ENCODE measurements around the gene PCAT7. TPM values are rescaled to one million over a fixed set of nuclear protein-coding genes. Genes with fewer than 3 reads are reported as not detected.
"Not testable (repeated sequence)": the region's sequence is repeated elsewhere in the genome, so short reads cannot be mapped to it uniquely, and the experiment has no call there.

Gene PCAT7
- total RNA-seq, 4 donors from 2014 or later: not detected

GRCh38 chr9:94588681-94589080 lies 33.8 kb downstream of the PCAT7 start:
- Histone ChIP-seq H3K27ac (replicated peaks in 1 of 4) (no peak overlapping the region), H3K36me3 (no peaks in the 10 kb centered on the region), H3K27me3 (peaks cover 0 to 28% (median 0%) of the 10 kb centered on the region in 4 donors), H3K9me3 (no peaks in the 10 kb centered on the region), H3K4me3 (no peak overlapping the region), H3K4me1 (no peaks in the 10 kb centered on the region)
- intact Hi-C loops (cut with DNase I): no loop called here
- no peak for DNase-seq (ENCODE audit: extremely low spot score)
- TF ChIP-seq EP300 (IDR thresholded peaks at IDR 0.05) (no peak), CTCF (IDR thresholded peaks at IDR 0.05) (no peak), POLR2AphosphoS5 (IDR thresholded peaks at IDR 0.05) (no peak), POLR2A (IDR thresholded peaks at IDR 0.05; ENCODE audit: low read depth) (no peak)
- WGBS: 95% methylated on average over 9 of the region's 9 CpGs

- DNase-seq (ENCODE audit: extremely low spot score); H3K4me1 ChIP-seq; H3K4me3 ChIP-seq; H3K36me3 ChIP-seq; intact Hi-C loops (cut with DNase I); H3K9me3 ChIP-seq; H3K27ac ChIP-seq (replicated peaks in 1 of 4): not testable (repeated sequence)
- H3K27me3 ChIP-seq: peaks cover 0 to 28% (median 0%) of the 10 kb centered on the region in 4 donors
- 93% methylated on average over 13 of the region's 38 CpGs for WGBS
Measured at GRCh38 chr9:94591046-94591545, 36.2 kb downstream of the PCAT7 start.

- intact Hi-C loops (cut with DNase I): no loop called here
- no peak for DNase-seq (ENCODE audit: extremely low spot score)
- WGBS: 93% methylated on average over 8 of the region's 8 CpGs
- TF ChIP-seq POLR2A (IDR thresholded peaks at IDR 0.05; ENCODE audit: low read depth) (no peak), POLR2AphosphoS5 (IDR thresholded peaks at IDR 0.05) (no peak), EP300 (IDR thresholded peaks at IDR 0.05) (no peak), CTCF (IDR thresholded peaks at IDR 0.05) (no peak)
- Histone ChIP-seq H3K27me3 (peaks cover 0 to 28% (median 0%) of the 10 kb centered on the region in 4 donors), H3K4me3 (no peak overlapping the region), H3K36me3 (no peaks in the 10 kb centered on the region), H3K27ac (replicated peaks in 1 of 4) (no peak overlapping the region), H3K9me3 (no peaks in the 10 kb centered on the region), H3K4me1 (no peaks in the 10 kb centered on the region)
Measured at GRCh38 chr9:94591876-94592275, 37.0 kb downstream of the PCAT7 start.

GRCh38 chr9:94592683-94593082 lies 37.8 kb downstream of the PCAT7 start:
- H3K4me3 ChIP-seq; H3K9me3 ChIP-seq; H3K27ac ChIP-seq (replicated peaks in 1 of 4); DNase-seq (ENCODE audit: extremely low spot score); intact Hi-C loops (cut with DNase I); H3K4me1 ChIP-seq; H3K36me3 ChIP-seq: not testable (repeated sequence)
- WGBS: 77% methylated on average over 7 of the region's 7 CpGs
- peaks cover 0 to 24% (median 0%) of the 10 kb centered on the region in 4 donors for H3K27me3 ChIP-seq

GRCh38 chr9:94593459-94594345 lies 38.8 kb downstream of the PCAT7 start, which contains the start of gene FBP2:
Gene FBP2, minus strand, starts transcription at chr9:94593824. Its CDS starts 98 bp downstream, at chr9:94593726.
- WGBS: 82% methylated on average over 19 of the region's 21 CpGs
- Histone ChIP-seq H3K27me3 (peaks cover 0 to 14% (median 0%) of the 10 kb centered on the region in 4 donors), H3K4me1 (no peaks in the 10 kb centered on the region), H3K4me3 (no peak within 1 kb of the TSS), H3K27ac (replicated peaks in 1 of 4) (no peak within 1 kb of the TSS), H3K9me3 (no peaks in the 10 kb centered on the region), H3K36me3 (no peaks in the 10 kb centered on the region)
- DNase-seq (ENCODE audit: extremely low spot score): no peak
- intact Hi-C loops (cut with DNase I): no loop called here
- TF ChIP-seq POLR2AphosphoS5 (IDR thresholded peaks at IDR 0.05): no peak
- no peak for TF ChIP-seq EP300 (IDR thresholded peaks at IDR 0.05)
- TF ChIP-seq CTCF (IDR thresholded peaks at IDR 0.05): no peak
- TF ChIP-seq POLR2A (IDR thresholded peaks at IDR 0.05; ENCODE audit: low read depth): no peak
